ENCODE results near the gene MUC2.

The MUC2 gene

GRCh38 chr11:1074244-1075221, at the start of gene MUC2:
Gene MUC2 (plus strand): TSS chr11:1074874.
- no peak for FAIRE-seq

GRCh38 chr11:1025410-1026162, 49.1 kb upstream of the MUC2 start:
- no peak for FAIRE-seq

GRCh38 chr11:1026163-1026450, 48.6 kb upstream of the MUC2 start:
- FAIRE-seq, result no peak

- no peak for FAIRE-seq
Observed at GRCh38 chr11:1026641-1027482, 47.8 kb upstream of the MUC2 start.

GRCh38 chr11:1027483-1028290, 47.0 kb upstream of the MUC2 start:
- FAIRE-seq, result no peak

- FAIRE-seq, result no peak
Observed at GRCh38 chr11:1028291-1028540, 46.5 kb upstream of the MUC2 start.

- no peak for FAIRE-seq
Observed at GRCh38 chr11:1028616-1029015, 46.1 kb upstream of the MUC2 start.

- FAIRE-seq, result no peak
Observed at GRCh38 chr11:1029051-1029450, 45.6 kb upstream of the MUC2 start.

- FAIRE-seq, result no peak
Observed at GRCh38 chr11:1029654-1030053, 45.0 kb upstream of the MUC2 start.

GRCh38 chr11:1030086-1030485, 44.6 kb upstream of the MUC2 start:
- no peak for FAIRE-seq

- no peak for FAIRE-seq
Observed at GRCh38 chr11:1030556-1030955, 44.1 kb upstream of the MUC2 start.

- FAIRE-seq, result no peak
Observed at GRCh38 chr11:1031121-1031899, 43.4 kb upstream of the MUC2 start.

GRCh38 chr11:1032310-1032891, 42.3 kb upstream of the MUC2 start:
- FAIRE-seq, result no peak

- FAIRE-seq, result no peak
Observed at GRCh38 chr11:1033016-1033798, 41.5 kb upstream of the MUC2 start.

- no peak for FAIRE-seq
Observed at GRCh38 chr11:1034001-1034400, 40.7 kb upstream of the MUC2 start.

GRCh38 chr11:1034456-1035295, 40.0 kb upstream of the MUC2 start:
- no peak for FAIRE-seq

GRCh38 chr11:1035577-1036283, 38.9 kb upstream of the MUC2 start:
- no peak for FAIRE-seq

- no peak for FAIRE-seq
Observed at GRCh38 chr11:1036303-1036923, 38.3 kb upstream of the MUC2 start, which contains the start of gene MUC6. Gene MUC6 (minus strand): TSS chr11:1036718. CDS start chr11:1036655, 63 bp downstream.
